Measurements from ENCODE around the gene COCH.

Gene COCH

GRCh38 chr14:30874120-30874998 is at the start of gene COCH:
Gene COCH (plus strand): TSS chr14:30874559. CDS start chr14:30874939, 380 bp downstream.
- DNase-seq: peak; percentile 63

GRCh38 chr14:30826070-30826469 is 48.3 kb upstream of the COCH start:
- DNase-seq: no peak

GRCh38 chr14:30829853-30830252 is 44.5 kb upstream of the COCH start:
- DNase-seq: no peak

GRCh38 chr14:30834353-30834752 is 40.0 kb upstream of the COCH start:
- DNase-seq: no peak

GRCh38 chr14:30838351-30838750 is 36.0 kb upstream of the COCH start:
- no peak for DNase-seq

GRCh38 chr14:30840086-30840779 is 34.1 kb upstream of the COCH start:
- no peak for DNase-seq

- no peak for DNase-seq
Measured at GRCh38 chr14:30842431-30842830, 31.9 kb upstream of the COCH start.

- DNase-seq: no peak
Measured at GRCh38 chr14:30848449-30849240, 25.7 kb upstream of the COCH start.

- DNase-seq: no peak
Measured at GRCh38 chr14:30849354-30849753, 25.0 kb upstream of the COCH start.

GRCh38 chr14:30849983-30850382 is 24.4 kb upstream of the COCH start:
- DNase-seq: no peak

- no peak for DNase-seq
Measured at GRCh38 chr14:30853946-30854345, 20.4 kb upstream of the COCH start.

GRCh38 chr14:30854492-30854891 is 19.9 kb upstream of the COCH start:
- DNase-seq: no peak

GRCh38 chr14:30855345-30856037 is 18.9 kb upstream of the COCH start:
- no peak for DNase-seq

GRCh38 chr14:30861200-30861599 is 13.2 kb upstream of the COCH start:
- no peak for DNase-seq

- no peak for DNase-seq
Measured at GRCh38 chr14:30864934-30865333, 9.4 kb upstream of the COCH start.

GRCh38 chr14:30868736-30869135 is 5.6 kb upstream of the COCH start:
- DNase-seq: no peak

- no peak for DNase-seq
Measured at GRCh38 chr14:30869551-30870155, 4.7 kb upstream of the COCH start.

- DNase-seq: no peak
Measured at GRCh38 chr14:30872602-30873001, 1.8 kb upstream of the COCH start.

- no peak for DNase-seq
Measured at GRCh38 chr14:30873308-30874119, 845 bp upstream of the COCH start.

- no peak for DNase-seq
Measured at GRCh38 chr14:30874999-30875787, 834 bp downstream of the COCH start.

GRCh38 chr14:30875788-30876053 is 1.4 kb downstream of the COCH start:
- no peak for DNase-seq

Measured in NCI-H510A (cell line).